K562 (cell line): ENCODE results near the gene CCDC18. TPM values are rescaled to one million over a fixed set of nuclear protein-coding genes. Genes with fewer than 3 reads are reported as not detected.

Source experiments
- ATAC-seq: fragments of 200-7000 bp; cut with Tn5 transposase; 3 replicates; pipeline ENCODE4 v1.9.1; 2020; ENCODE audit warnings: moderate library complexity
- BruUV-seq: library from RNA; stranded (reverse); fragments of 400-500 nt; replicated peaks from 2 replicates; lab custom pipeline; 2021; lab: Mats Ljungman, UMichigan
- CTCF ChIA-PET: fragments of 300-600 bp; formaldehyde crosslinking; extraction: SDS; loops from one replicate; lab custom pipeline; 2021; ENCODE audit warnings: low intra/inter-chr PET ratio; lab: Yijun Ruan, JAX
- POLR2A ChIA-PET: fragments of 300-600, 350-650 bp; sonication (Branson Sonifier 250); formaldehyde crosslinking; extraction: SDS; loops from one replicate; lab custom pipeline; 2021; ENCODE audit warnings: antibody characterized with exemption, inconsistent platforms; lab: Yijun Ruan, JAX
- DNase-seq, 4 experiments: peaks; one replicate each; pipeline versions ENCODE4 v3.0.0 to v3.0.0-alpha.2; 2011 to 2018; ENCODE audit warnings: low spot score in 3 of 4, mixed read lengths in 3 of 4; ENCODE audit errors: extremely low read depth in 1 of 4
- FAIRE-seq: peaks from 2 replicates; lab custom pipeline; 2011; peaks lifted over from hg19 to GRCh38; lab: Jason Lieb, UNC
- H2AFZ ChIP-seq: 2 replicates; pipeline ENCODE4 v1.6.0; 2011; ENCODE audit warnings: low read depth, low read length, control low read depth, inconsistent platforms
- H3K27ac ChIP-seq: fragments of 200-600 bp; 3 replicates; pipeline ENCODE4 v1.8.0; 2011; ENCODE audit warnings: low read depth, mild to moderate bottlenecking, control low read depth, inconsistent platforms, low read length, moderate library complexity, mixed read lengths; ENCODE audit errors: extremely low read depth
- H3K27me3 ChIP-seq, 2 experiments: fragments of 300-600 bp in 1 of 2; 2 replicates in 1 of 2; 3 replicates in 1 of 2; pipeline versions ENCODE4 v1.6.0 to v1.8.0; 2011; ENCODE audit warnings: inconsistent platforms in 2 of 2, low read length in 2 of 2, mild to moderate bottlenecking in 1 of 2, mixed read lengths in 1 of 2, moderate library complexity in 1 of 2; ENCODE audit not compliant: control insufficient read depth in 2 of 2, insufficient read depth in 2 of 2
- H3K36me3 ChIP-seq: fragments of 300-600 bp; 3 replicates; pipeline ENCODE4 v1.8.0; 2011; ENCODE audit warnings: mild to moderate bottlenecking, low read length, inconsistent platforms; ENCODE audit not compliant: control insufficient read depth, insufficient read depth
- H3K4me1 ChIP-seq, 2 experiments: fragments of 200-600 bp in 1 of 2; replicated peaks in 1 of 2; 2 replicates in 1 of 2; 3 replicates in 1 of 2; pipeline versions ENCODE4 v1.5.1 to v1.8.0; 2011; ENCODE audit warnings: inconsistent platforms in 2 of 2, low read length in 2 of 2, mild to moderate bottlenecking in 1 of 2, mixed read lengths in 1 of 2, moderate library complexity in 1 of 2; ENCODE audit not compliant: control insufficient read depth in 2 of 2, insufficient read depth in 2 of 2
- H3K4me2 ChIP-seq: 2 replicates; pipeline ENCODE4 v1.6.1; 2011; ENCODE audit warnings: low read length, control low read depth, inconsistent platforms, mixed read lengths; ENCODE audit not compliant: insufficient read depth
- H3K4me3 ChIP-seq: fragments of 200-600 bp; sonication (generic), shearing (Covaris generic); 2 replicates; pipeline ENCODE4 v1.5.1; 2016; ENCODE audit warnings: control low read depth, inconsistent platforms
- H3K79me2 ChIP-seq: fragments of 200-600 bp; 3 replicates; pipeline ENCODE4 v1.8.0; 2011; ENCODE audit warnings: low read length, inconsistent platforms; ENCODE audit not compliant: control insufficient read depth, insufficient read depth
- H3K9ac ChIP-seq, 2 experiments: 2 replicates each; pipeline versions ENCODE4 v1.6.0 to v1.6.1; 2011; ENCODE audit warnings: low read depth in 2 of 2, low read length in 2 of 2, control low read depth in 1 of 2, inconsistent platforms in 1 of 2, mild to moderate bottlenecking in 1 of 2, mixed read lengths in 1 of 2; ENCODE audit not compliant: insufficient read depth in 1 of 2
- H3K9me1 ChIP-seq: one replicate; pipeline ENCODE4 v1.6.0; 2011; ENCODE audit warnings: inconsistent platforms, mild to moderate bottlenecking, low read length, moderate library complexity; ENCODE audit not compliant: control insufficient read depth, insufficient read depth
- H3K9me3 ChIP-seq: replicated peaks from 2 replicates; pipeline ENCODE4 v1.5.1; 2011; ENCODE audit warnings: low read depth, low read length, inconsistent platforms; ENCODE audit not compliant: control insufficient read depth, insufficient read depth
- H4K20me1 ChIP-seq: replicated peaks from 2 replicates; pipeline ENCODE4 v1.6.1; 2011; ENCODE audit warnings: low read length, inconsistent platforms, mixed read lengths; ENCODE audit not compliant: control insufficient read depth, insufficient read depth
- ARID1B ChIP-seq: fragments of 450-650 bp; IDR thresholded peaks from 2 replicates; pipeline ENCODE4 v1.6.1; 2016; ENCODE audit warnings: antibody characterized with exemption, mild to moderate bottlenecking, inconsistent platforms
- CEBPZ ChIP-seq: fragments of 150-350 bp; IDR thresholded peaks from 2 replicates; pipeline ENCODE4 v1.6.1; 2014; ENCODE audit warnings: low read depth, mild to moderate bottlenecking, low read length, borderline replicate concordance
- COPS2 ChIP-seq: fragments of 450-650 bp; conservative IDR thresholded peaks from 2 replicates; pipeline ENCODE4 v1.6.1; 2016; ENCODE audit warnings: mild to moderate bottlenecking, moderate library complexity
- GABPA ChIP-seq: fragments of 200-800 bp; sonication (Bioruptor generic); conservative IDR thresholded peaks from 2 replicates; pipeline ENCODE4 v1.6.1; 2016; ENCODE audit warnings: low read depth, missing genetic modification characterization, missing compliant biosample characterization
- HNRNPL ChIP-seq: fragments of 200-400 bp; formaldehyde crosslinking; IDR thresholded peaks from 2 replicates; pipeline ENCODE4 v1.6.1; 2017; ENCODE audit warnings: low read depth, mild to moderate bottlenecking, low read length
- KDM1A ChIP-seq, 2 experiments: fragments of 450-650 bp; IDR thresholded peaks; 2 replicates each; pipeline ENCODE4 v1.6.1; 2016; ENCODE audit warnings: mild to moderate bottlenecking in 2 of 2
- MBD1 ChIP-seq: fragments of 250-450 bp; sonication (Bioruptor Pico); IDR thresholded peaks from 2 replicates; pipeline ENCODE4 v1.8.0; 2022; ENCODE audit warnings: inconsistent platforms
- PTBP1 ChIP-seq: fragments of 200-400 bp; formaldehyde crosslinking; IDR thresholded peaks from 2 replicates; pipeline ENCODE4 v1.6.1; 2017; ENCODE audit warnings: low read depth, low read length
- STAT6 ChIP-seq: sonication (generic); formaldehyde crosslinking; IDR thresholded peaks from 2 replicates; pipeline ENCODE4 v1.8.1; 2023; ENCODE audit warnings: mild to moderate bottlenecking, missing genetic modification reagents
- ZNF384 ChIP-seq: IDR thresholded peaks from 2 replicates; pipeline ENCODE4 v1.6.1; 2012; ENCODE audit warnings: low read depth, low read length, improper control_type of control experiment
- WGBS: fragments of 100-300 bp; shearing (Covaris generic); methylation state at CpG from one replicate; pipeline ENCODE4 v1.1.6; 2016; ENCODE audit warnings: low coverage, mixed read lengths; ENCODE audit not compliant: insufficient coverage; ENCODE audit errors: missing lambda C conversion rate; 5-methylcytosine and 5-hydroxymethylcytosine counted together
- in situ Hi-C: fragments of 300-500 bp; cut with MboI; formaldehyde crosslinking; loops from 4 replicates; pipeline ENCODE4 v1.15.0; 2018; ENCODE audit warnings: inconsistent platforms, mixed read lengths
- intact Hi-C: fragments of 100-400 bp; cut with micrococcal nuclease; formaldehyde crosslinking; loops from 2 replicates; pipeline ENCODE4 v1.14.2; 2022
- polyA plus RNA-seq, 8 experiments: library from polyadenylated mRNA; depleted of rRNA in 4 of 8; stranded (reverse) in 5 of 8; unstranded in 3 of 8; fragments of >200 nt; fragmentation: Nextera tagmentation in 2 of 8; fragmentation: Illumina TruSeq in 1 of 8; extraction: Ambion mirVana in 2 of 8; extraction: Trizol in 1 of 8; gene quantifications; 2 replicates each; pipeline versions ENCODE4 v1.2.1 to v1.2.3, GENCODE V29; 2011 to 2014; ENCODE audit warnings: inconsistent platforms in 1 of 8, missing spikeins in 1 of 8
- total RNA-seq, 7 experiments: library from RNA; depleted of rRNA in 6 of 7; stranded (reverse); fragments of >200 nt in 6 of 7; fragmentation: Illumina TruSeq in 2 of 7; extraction: Trizol in 2 of 7; gene quantifications; 2 replicates each; pipeline versions ENCODE4 v1.2.1 to v1.2.3, GENCODE V29; 2011 to 2021; ENCODE audit warnings: low replicate concordance in 1 of 7
- TF ChIP-seq, protein P1 (sequence below): fragments of 250-450 bp; sonication (Bioruptor Pico); IDR thresholded peaks from 2 replicates; pipeline ENCODE4 v1.4.0; 2020; ENCODE audit warnings: borderline replicate concordance

CCDC18 gene
- total and polyA plus RNA-seq, 9 of the 15 experiments (the other 6 are each of a cell fraction or from before 2014, with no cell fraction given): 19.5 to 34.2 (median 24.3) TPM

DNA sequence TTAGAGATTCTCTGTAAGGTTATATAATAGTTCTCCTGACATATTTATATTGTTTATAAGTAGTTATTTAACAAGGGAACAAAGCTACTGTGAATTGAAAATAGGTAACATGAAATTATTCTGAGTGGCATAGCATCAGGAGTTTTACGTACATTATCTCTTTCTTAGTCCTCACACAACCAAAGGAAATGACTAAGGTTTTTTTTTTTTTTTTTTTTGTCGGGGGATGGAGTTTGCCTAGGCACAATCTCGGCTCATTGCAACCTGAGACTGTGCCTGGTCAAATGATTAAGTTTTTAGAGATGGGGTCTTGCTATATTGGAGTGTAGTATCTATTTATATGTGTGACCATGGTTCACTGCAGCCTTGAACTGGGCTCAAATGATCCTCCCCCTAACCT is 25.2 kb upstream of the CCDC18 start:
- Histone ChIP-seq H3K4me1 (peaks cover 0 to 2% of the 10 kb centered on the region in 2 experiments; a peak in 1 of 5 replicates), H3K4me3 (no peak overlapping the region), H3K27ac (no peak overlapping the region), H2AFZ (no peak overlapping the region), H3K9ac (no peak overlapping the region), H3K4me2 (no peak overlapping the region), H3K27me3 (no peaks in the 10 kb centered on the region), H3K36me3 (peaks cover 83% of the 10 kb centered on the region), H3K9me1 (no peaks in the 10 kb centered on the region), H3K9me3 (no peaks in the 10 kb centered on the region), H4K20me1 (no peaks in the 10 kb centered on the region), H3K79me2 (peaks cover 15% of the 10 kb centered on the region)
- no TSS peak for BruUV-seq
- DNase-seq (peak in 2 of 4 experiments; percentile 16 to 25), FAIRE-seq (no peak), ATAC-seq (peak; percentile 69)
- intact Hi-C loops: no loop called here
- 21% methylated on average over 3 of the region's 3 CpGs for WGBS
- in situ Hi-C loops: no loop called here
- ChIA-PET CTCF (no interaction called here), POLR2A (interaction anchor here (0.9 kb wide), 1 partner anchor 11 kb away, joined by 5 read pairs; no protein-coding TSS in a partner anchor)
- TF ChIP-seq GABPA (tag) (no peak), PTBP1 (no peak), STAT6 (CRISPR knock-in tag) (no peak), KDM1A (IDR thresholded peaks at IDR 0.05) (peak in 1 of 2 experiments; percentile 35; a peak in 1 of 4 replicates), CEBPZ (no peak), HNRNPL (no peak), MBD1 (no peak), COPS2 (no peak), ARID1B (peak; percentile 14; the same call in 1 of the 2 replicates), ZNF384 (peak; percentile 90)
- TF ChIP-seq, protein P1, sequence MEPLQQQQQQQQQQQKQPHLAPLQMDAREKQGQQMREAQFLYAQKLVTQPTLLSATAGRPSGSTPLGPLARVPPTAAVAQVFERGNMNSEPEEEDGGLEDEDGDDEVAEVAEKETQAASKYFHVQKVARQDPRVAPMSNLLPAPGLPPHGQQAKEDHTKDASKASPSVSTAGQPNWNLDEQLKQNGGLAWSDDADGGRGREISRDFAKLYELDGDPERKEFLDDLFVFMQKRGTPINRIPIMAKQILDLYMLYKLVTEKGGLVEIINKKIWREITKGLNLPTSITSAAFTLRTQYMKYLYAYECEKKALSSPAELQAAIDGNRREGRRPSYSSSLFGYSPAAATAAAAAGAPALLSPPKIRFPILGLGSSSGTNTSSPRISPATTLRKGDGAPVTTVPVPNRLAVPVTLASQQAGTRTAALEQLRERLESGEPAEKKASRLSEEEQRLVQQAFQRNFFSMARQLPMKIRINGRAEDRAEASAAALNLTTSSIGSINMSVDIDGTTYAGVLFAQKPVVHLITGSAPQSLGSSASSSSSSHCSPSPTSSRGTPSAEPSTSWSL (CRISPR knock-in tag): no peak
